Adrenal gland (tissue), 12 donors: Measurements from ENCODE around the gene SP110. TPM values are rescaled to one million over a fixed set of nuclear protein-coding genes. Genes with fewer than 3 reads are reported as not detected.

ENCODE experiments used
- DNase-seq, 7 donors: peaks; one replicate each; pipeline ENCODE4 v3.0.0-alpha.2; 2019 to 2020
- H3K27ac ChIP-seq, 5 donors: fragments of 200-600 bp; sonication (generic) in 4 of 5; 1 replicate in 3 of 5; 2 replicates in 2 of 5; pipeline versions ENCODE4 v1.5.1 to v1.8.0; 2016 to 2020; ENCODE audit warnings: mild to moderate bottlenecking in 1 of 5
- H3K27me3 ChIP-seq: fragments of 200-600 bp; 2 replicates; pipeline ENCODE4 v1.8.0; 2021
- H3K36me3 ChIP-seq, 2 donors: fragments of 200-600 bp; replicated peaks in 1 of 2; 1 replicate in 1 of 2; 2 replicates in 1 of 2; pipeline versions ENCODE4 v1.5.1 to v1.8.0; 2018 to 2022
- H3K4me1 ChIP-seq, 2 donors: fragments of 200-600 bp; replicated peaks in 1 of 2; 1 replicate in 1 of 2; 2 replicates in 1 of 2; pipeline versions ENCODE4 v1.5.1 to v1.8.0; 2018 to 2021
- H3K4me3 ChIP-seq, 4 donors: fragments of 200-600 bp; sonication (generic) in 3 of 4; one replicate each; pipeline ENCODE4 v1.5.1; 2016 to 2018
- H3K9me3 ChIP-seq, 3 donors: fragments of 200-600 bp; sonication (generic) in 1 of 3; replicated peaks in 1 of 3; 1 replicate in 2 of 3; 2 replicates in 1 of 3; pipeline versions ENCODE4 v1.5.1 to v1.8.0; 2016 to 2021
- CTCF ChIP-seq, 6 experiments: fragments of 450-650 bp in 4 of 6; fragments of 200-600 bp in 2 of 6; sonication (generic) in 1 of 6; IDR thresholded peaks; 1 replicate in 5 of 6; 2 replicates in 1 of 6; pipeline versions ENCODE4 v1.5.1 to v1.8.0; 2016 to 2021; ENCODE audit warnings: antibody characterized with exemption in 6 of 6, mild to moderate bottlenecking in 2 of 6, moderate library complexity in 1 of 6
- POLR2A ChIP-seq, 2 donors: fragments of 450-650 bp; IDR thresholded peaks; one replicate each; pipeline ENCODE4 v1.6.1; 2017; ENCODE audit warnings: antibody characterized with exemption in 2 of 2, mild to moderate bottlenecking in 2 of 2, moderate library complexity in 1 of 2
- WGBS, 4 donors: extraction: QIAGEN DNeasy Blood & Tissue Kit in 2 of 4; methylation state at CpG; one replicate each; pipeline versions ENCODE4 v1.1.5 to v1.1.7; 2013 to 2017; 5-methylcytosine and 5-hydroxymethylcytosine counted together
- intact Hi-C, 2 donors: fragments of 100-400 bp; cut with DNase I; formaldehyde crosslinking; loops; one replicate each; pipeline versions ENCODE4 v1.14.1 to v1.15.0; 2022 to 2023
- polyA plus RNA-seq, 3 donors: library from polyadenylated mRNA; stranded (reverse); fragments of 200-250 nt in 2 of 3; fragments of 350-450 nt in 1 of 3; fragmentation: Illumina TruSeq in 1 of 3; extraction: RNeasy Lipid Tissue Mini Kit (QIAGEN cat#74804) in 1 of 3; gene quantifications; one replicate each; pipeline ENCODE4 v1.2.3, GENCODE V29; 2013 to 2014
- total RNA-seq, 9 donors: library from RNA; depleted of rRNA in 4 of 9; stranded (reverse); fragments of >200 nt in 4 of 9; fragments of 120-200 nt in 1 of 9; fragmentation: NEBNext Ultra II Directional in 1 of 9; extraction: Animal tissue kit (Norgen Biotek cat#: 25700) in 1 of 9; gene quantifications; one replicate each; pipeline versions ENCODE4 v1.1.0 to v1.2.4, GENCODE V29; 2013 to 2023
- donor health status: healthy with polysubstance abuse.
- donor health status: Bipolar disorder and iron deficiency.
- donor health status: DM: yes; HTN: yes; CAD: no.
- donor health status: DM: no; HTN: no; CAD: no.
- donor health status: DM: no; HTN: no; CAD: no.
- donor health status: DM: yes; HTN: yes; CAD: no.

Gene SP110
- total and polyA plus RNA-seq, 12 donors: 7.8 to 37.9 (median 16.8) TPM

DNA sequence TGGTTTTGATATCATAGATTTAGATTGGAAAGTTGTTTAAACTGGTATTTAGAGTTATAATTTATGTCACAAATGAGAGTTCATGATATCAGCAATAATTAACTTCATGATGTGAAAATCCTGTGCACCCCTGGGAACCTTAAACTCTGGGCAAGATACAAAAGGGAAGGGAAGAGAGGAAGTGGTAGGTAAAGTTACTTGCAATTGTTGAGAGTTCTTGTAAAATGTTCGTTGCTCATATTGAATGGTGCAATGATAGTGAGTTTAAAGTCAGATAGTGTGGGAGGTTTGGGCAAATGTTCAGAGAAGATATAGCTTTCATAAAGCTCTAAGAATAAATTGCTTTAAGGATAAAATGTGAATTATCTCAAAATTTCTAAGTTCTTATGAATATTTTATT is 75.4 kb downstream of the SP110 start:
- H3K9me3 ChIP-seq: no peaks in the 10 kb centered on the region
- TF ChIP-seq CTCF (IDR thresholded peaks at IDR 0.05): no peak
- no peak for TF ChIP-seq POLR2A (IDR thresholded peaks at IDR 0.05)
- intact Hi-C loops: no loop called here
- H3K36me3 ChIP-seq: no peaks in the 10 kb centered on the region
- no peak overlapping the region for H3K27ac ChIP-seq
- H3K4me1 ChIP-seq: no peaks in the 10 kb centered on the region
- 66 to 72% (median 69%) methylated on average over 1 of the region's 1 CpG for WGBS, 4 donors
- H3K4me3 ChIP-seq: no peak overlapping the region
- no peak for DNase-seq
- no peaks in the 10 kb centered on the region for H3K27me3 ChIP-seq

- no peak overlapping the region for H3K27ac ChIP-seq
- DNase-seq: no peak
- TF ChIP-seq POLR2A (IDR thresholded peaks at IDR 0.05): no peak
- TF ChIP-seq CTCF (IDR thresholded peaks at IDR 0.05): no peak
- H3K4me3 ChIP-seq: no peak overlapping the region
- no peaks in the 10 kb centered on the region for H3K9me3 ChIP-seq
- no peaks in the 10 kb centered on the region for H3K27me3 ChIP-seq
- WGBS, 4 donors: 83 to 96% (median 89%) methylated on average over 3 of the region's 3 CpGs
- no peaks in the 10 kb centered on the region for H3K36me3 ChIP-seq
- H3K4me1 ChIP-seq: no peaks in the 10 kb centered on the region
- intact Hi-C loops: no loop called here
Observed at GRCh38 chr2:230140667-230141066, 79.1 kb downstream of the SP110 start.

DNA sequence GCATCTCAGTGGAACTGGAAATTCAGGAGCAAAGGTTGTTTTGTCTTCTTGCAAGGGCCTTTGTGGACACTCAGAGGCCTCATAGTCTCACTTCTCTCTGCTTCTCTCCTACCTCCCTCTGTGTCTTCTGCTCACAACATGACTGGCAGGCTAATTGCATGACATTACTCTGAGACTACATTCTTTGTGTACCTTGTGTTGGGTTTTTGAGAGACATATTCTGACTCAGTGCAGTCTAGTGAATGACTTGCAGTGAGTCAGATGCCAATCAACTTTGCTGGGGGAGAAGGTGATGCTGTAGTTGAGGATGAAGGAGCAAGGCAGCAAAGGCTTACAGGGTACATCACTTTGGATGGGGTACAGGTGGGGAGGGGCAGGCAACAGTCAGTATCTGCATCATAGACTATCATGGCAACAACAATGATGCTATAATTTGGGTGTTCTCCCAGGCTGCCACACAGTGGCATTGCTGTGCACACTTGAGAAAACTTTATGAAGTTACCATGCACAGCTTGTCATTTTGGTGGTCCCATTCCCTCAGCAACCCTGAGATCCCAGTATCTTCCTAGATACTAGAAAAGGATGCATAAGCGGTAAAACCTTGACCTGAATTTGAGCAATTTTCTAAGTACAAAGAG is 81.8 kb downstream of the SP110 start:
- Histone ChIP-seq H3K9me3 (no peaks in the 10 kb centered on the region), H3K27me3 (no peaks in the 10 kb centered on the region), H3K27ac (no peak overlapping the region), H3K36me3 (no peaks in the 10 kb centered on the region), H3K4me3 (no peak overlapping the region), H3K4me1 (peaks cover 0 to 3% of the 10 kb centered on the region in 2 donors)
- TF ChIP-seq POLR2A (IDR thresholded peaks at IDR 0.05) (no peak), CTCF (IDR thresholded peaks at IDR 0.05) (no peak)
- intact Hi-C loops: no loop called here
- WGBS, 4 donors: 81 to 87% (median 82%) methylated on average over 1 of the region's 1 CpG
- no peak for DNase-seq

GRCh38 chr2:230135130-230135525 is 84.7 kb downstream of the SP110 start:
- no peaks in the 10 kb centered on the region for H3K9me3 ChIP-seq
- peaks cover 16% of the 10 kb centered on the region in 2 donors for H3K4me1 ChIP-seq
- WGBS, 4 donors: 52 to 72% (median 60%) methylated on average over 4 of the region's 4 CpGs
- DNase-seq: no peak
- no peak overlapping the region for H3K27ac ChIP-seq
- TF ChIP-seq CTCF (IDR thresholded peaks at IDR 0.05) (no peak), POLR2A (IDR thresholded peaks at IDR 0.05) (no peak)
- no peaks in the 10 kb centered on the region for H3K27me3 ChIP-seq
- H3K4me3 ChIP-seq: no peak overlapping the region
- H3K36me3 ChIP-seq: no peaks in the 10 kb centered on the region
- intact Hi-C loops: no loop called here
